Smooth muscle cell (in vitro differentiated cells): ENCODE data around the gene ARSI. TPM values are rescaled to one million over a fixed set of nuclear protein-coding genes. Genes with fewer than 3 reads are reported as not detected.
A peak's percentile ranks its signal among the peaks of the same experiment; 100 is the strongest.

Source experiments
- DNase-seq: peaks from one replicate; lab custom pipeline; 2025; ENCODE audit not compliant: unreplicated experiment; lab: John Stamatoyannopoulos, UW
- H2AFZ ChIP-seq: fragments of 200-600 bp; sonication (generic); 2 replicates; pipeline ENCODE4 v1.6.0; 2016; ENCODE audit warnings: antibody characterized with exemption, low read depth, mild to moderate bottlenecking
- H3F3A ChIP-seq: fragments of 200-600 bp; sonication (generic); 2 replicates; pipeline ENCODE4 v1.6.0; 2017; ENCODE audit warnings: antibody characterized with exemption, low read depth
- H3K27ac ChIP-seq: fragments of 200-600 bp; sonication (generic); 2 replicates; pipeline ENCODE4 v1.5.1; 2016; ENCODE audit warnings: low read depth, mild to moderate bottlenecking
- H3K27me3 ChIP-seq: fragments of 200-600 bp; sonication (generic); 2 replicates; pipeline ENCODE4 v1.6.1; 2016; ENCODE audit warnings: low read depth, mild to moderate bottlenecking
- H3K36me3 ChIP-seq: fragments of 200-600 bp; sonication (generic); 2 replicates; pipeline ENCODE4 v1.5.1; 2016; ENCODE audit warnings: low read depth
- H3K4me1 ChIP-seq: fragments of 200-600 bp; sonication (generic); 2 replicates; pipeline ENCODE4 v1.5.1; 2016; ENCODE audit warnings: low read depth
- H3K4me2 ChIP-seq: fragments of 200-600 bp; sonication (generic); 2 replicates; pipeline ENCODE4 v1.6.0; 2016; ENCODE audit warnings: mild to moderate bottlenecking
- H3K4me3 ChIP-seq: fragments of 200-600 bp; sonication (generic); 2 replicates; pipeline ENCODE4 v1.5.1; 2016; ENCODE audit warnings: mild to moderate bottlenecking
- H3K79me2 ChIP-seq: fragments of 200-600 bp; sonication (generic); 2 replicates; pipeline ENCODE4 v1.6.0; 2016; ENCODE audit warnings: low read depth, mild to moderate bottlenecking
- H3K9ac ChIP-seq: fragments of 200-600 bp; sonication (generic); 2 replicates; pipeline ENCODE4 v1.6.0; 2016; ENCODE audit warnings: low read depth
- H3K9me3 ChIP-seq: fragments of 200-600 bp; sonication (generic); replicated peaks from 2 replicates; pipeline ENCODE4 v1.5.1; 2016; ENCODE audit warnings: low read depth
- H4K20me1 ChIP-seq: fragments of 200-600 bp; sonication (generic); 2 replicates; pipeline ENCODE4 v1.6.0; 2016; ENCODE audit warnings: low read depth
- WGBS: methylation state at CpG from one replicate; pipeline ENCODE4 v1.1.7; 2016; ENCODE audit warnings: low lambda C conversion rate; 5-methylcytosine and 5-hydroxymethylcytosine counted together
- polyA plus RNA-seq: library from polyadenylated mRNA; unstranded; fragments of >200 nt; fragmentation: Nextera tagmentation; extraction: Ambion mirVana; gene quantifications from 2 replicates; pipeline ENCODE4 v1.2.1, GENCODE V29; 2016
- total RNA-seq: library from RNA; depleted of rRNA; stranded (reverse); fragments of >200 nt; gene quantifications from 2 replicates; pipeline ENCODE4 v1.2.3, GENCODE V29; 2014
- TF ChIP-seq, protein P1 (sequence below): fragments of 200-600 bp; sonication (generic); IDR thresholded peaks from 2 replicates; pipeline ENCODE4 v1.5.1; 2017; ENCODE audit warnings: borderline replicate concordance, mild to moderate bottlenecking, antibody characterized with exemption; ENCODE audit not compliant: insufficient read depth, poor library complexity, severe bottlenecking

ARSI gene
- total and polyA plus RNA-seq, 2 experiments from 2014 or later: 68.9 to 87.6 TPM

DNA sequence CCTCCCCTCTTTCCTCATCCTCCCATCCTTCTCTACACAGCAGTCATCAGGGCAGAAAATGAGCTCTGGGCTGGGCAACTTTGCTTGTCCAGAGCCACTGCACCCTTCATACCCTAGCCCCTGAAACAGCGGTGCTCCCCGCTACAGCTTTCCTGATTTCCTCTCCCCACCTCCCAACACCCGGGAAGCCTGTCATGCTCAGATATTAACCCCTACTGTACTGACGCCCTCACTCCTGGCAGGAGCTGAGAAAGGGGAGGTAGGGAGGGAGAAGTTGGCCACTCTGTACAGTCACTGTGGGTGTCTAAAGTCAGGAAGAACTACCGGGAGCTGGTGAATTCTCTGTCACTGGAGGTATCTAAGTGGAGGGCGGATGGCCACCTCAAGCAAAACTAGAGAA is 13.9 kb downstream of the ARSI start:
- no peak for DNase-seq
- peaks cover 20% of the 10 kb centered on the region for H3K4me1 ChIP-seq
- H3K36me3 ChIP-seq: no peaks in the 10 kb centered on the region
- H3K9ac ChIP-seq: no peak overlapping the region
- no peaks in the 10 kb centered on the region for H3K9me3 ChIP-seq
- H3K79me2 ChIP-seq: no peaks in the 10 kb centered on the region
- TF ChIP-seq, protein P1, sequence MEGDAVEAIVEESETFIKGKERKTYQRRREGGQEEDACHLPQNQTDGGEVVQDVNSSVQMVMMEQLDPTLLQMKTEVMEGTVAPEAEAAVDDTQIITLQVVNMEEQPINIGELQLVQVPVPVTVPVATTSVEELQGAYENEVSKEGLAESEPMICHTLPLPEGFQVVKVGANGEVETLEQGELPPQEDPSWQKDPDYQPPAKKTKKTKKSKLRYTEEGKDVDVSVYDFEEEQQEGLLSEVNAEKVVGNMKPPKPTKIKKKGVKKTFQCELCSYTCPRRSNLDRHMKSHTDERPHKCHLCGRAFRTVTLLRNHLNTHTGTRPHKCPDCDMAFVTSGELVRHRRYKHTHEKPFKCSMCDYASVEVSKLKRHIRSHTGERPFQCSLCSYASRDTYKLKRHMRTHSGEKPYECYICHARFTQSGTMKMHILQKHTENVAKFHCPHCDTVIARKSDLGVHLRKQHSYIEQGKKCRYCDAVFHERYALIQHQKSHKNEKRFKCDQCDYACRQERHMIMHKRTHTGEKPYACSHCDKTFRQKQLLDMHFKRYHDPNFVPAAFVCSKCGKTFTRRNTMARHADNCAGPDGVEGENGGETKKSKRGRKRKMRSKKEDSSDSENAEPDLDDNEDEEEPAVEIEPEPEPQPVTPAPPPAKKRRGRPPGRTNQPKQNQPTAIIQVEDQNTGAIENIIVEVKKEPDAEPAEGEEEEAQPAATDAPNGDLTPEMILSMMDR: no peak
- 65% methylated on average over 6 of the region's 6 CpGs for WGBS
- no peak overlapping the region for H3K4me2 ChIP-seq
- H3K27me3 ChIP-seq: no peaks in the 10 kb centered on the region
- no peak overlapping the region for H3K27ac ChIP-seq
- no peak overlapping the region for H3K4me3 ChIP-seq
- H2AFZ ChIP-seq: no peak overlapping the region
- no peaks in the 10 kb centered on the region for H4K20me1 ChIP-seq
- H3F3A ChIP-seq: peaks cover 3% of the 10 kb centered on the region

DNA sequence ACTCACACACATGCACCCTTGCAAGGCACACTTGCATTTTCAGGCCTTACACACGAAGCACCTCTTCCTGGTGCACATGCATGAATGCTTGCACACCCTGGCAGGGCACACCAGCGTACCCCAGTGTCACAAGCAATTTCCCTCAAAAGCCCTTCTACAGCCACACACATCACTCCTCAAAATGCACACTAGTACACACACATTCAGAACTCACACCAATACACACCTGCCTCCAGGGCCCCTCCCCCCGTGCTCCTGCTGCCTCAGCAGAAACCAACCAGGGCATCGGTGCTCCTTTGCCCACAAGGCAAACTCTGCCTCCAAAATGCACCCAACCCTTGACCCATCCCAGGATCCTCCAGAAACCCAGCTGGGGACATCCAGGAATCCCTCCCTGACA is 14.3 kb downstream of the ARSI start:
- Histone ChIP-seq H3K4me2 (no peak overlapping the region), H3K4me1 (peaks cover 18% of the 10 kb centered on the region), H3F3A (peaks cover 3% of the 10 kb centered on the region), H3K27ac (no peak overlapping the region), H3K36me3 (no peaks in the 10 kb centered on the region), H3K9ac (no peak overlapping the region), H3K4me3 (no peak overlapping the region), H3K9me3 (no peaks in the 10 kb centered on the region), H3K27me3 (no peaks in the 10 kb centered on the region), H4K20me1 (no peaks in the 10 kb centered on the region), H2AFZ (no peak overlapping the region), H3K79me2 (no peaks in the 10 kb centered on the region)
- 92% methylated on average over 4 of the region's 4 CpGs for WGBS
- DNase-seq: no peak
- TF ChIP-seq, protein P1: no peak

DNA sequence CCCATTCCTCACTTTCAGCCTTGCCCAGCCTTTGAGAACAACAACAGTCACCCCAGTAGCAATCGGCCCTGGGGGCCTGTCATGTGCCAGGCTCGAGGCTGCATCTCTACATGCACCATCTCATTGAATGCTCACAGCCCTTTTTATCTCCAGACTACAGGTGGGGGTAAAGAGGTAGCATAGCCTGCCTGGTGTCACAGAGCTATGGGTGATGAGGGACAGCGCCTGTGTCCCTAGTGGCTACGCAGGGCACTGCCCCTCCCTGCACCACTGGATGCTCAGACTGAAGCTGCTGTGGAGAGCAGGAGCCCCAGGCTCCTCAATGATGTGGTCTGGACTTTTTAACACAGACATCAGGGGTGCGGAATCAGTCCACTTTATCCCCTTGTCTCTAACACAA is 15.9 kb downstream of the ARSI start:
- Histone ChIP-seq H3K36me3 (no peaks in the 10 kb centered on the region), H3K4me2 (no peak overlapping the region), H3K9ac (no peak overlapping the region), H3F3A (no peaks in the 10 kb centered on the region), H2AFZ (no peak overlapping the region), H3K9me3 (no peaks in the 10 kb centered on the region), H3K79me2 (no peaks in the 10 kb centered on the region), H3K4me3 (no peak overlapping the region), H4K20me1 (no peaks in the 10 kb centered on the region), H3K4me1 (peaks cover 3% of the 10 kb centered on the region), H3K27ac (no peak overlapping the region), H3K27me3 (no peaks in the 10 kb centered on the region)
- no peak for DNase-seq
- 53% methylated on average over 5 of the region's 5 CpGs for WGBS
- TF ChIP-seq, protein P1: peak; percentile 47

DNA sequence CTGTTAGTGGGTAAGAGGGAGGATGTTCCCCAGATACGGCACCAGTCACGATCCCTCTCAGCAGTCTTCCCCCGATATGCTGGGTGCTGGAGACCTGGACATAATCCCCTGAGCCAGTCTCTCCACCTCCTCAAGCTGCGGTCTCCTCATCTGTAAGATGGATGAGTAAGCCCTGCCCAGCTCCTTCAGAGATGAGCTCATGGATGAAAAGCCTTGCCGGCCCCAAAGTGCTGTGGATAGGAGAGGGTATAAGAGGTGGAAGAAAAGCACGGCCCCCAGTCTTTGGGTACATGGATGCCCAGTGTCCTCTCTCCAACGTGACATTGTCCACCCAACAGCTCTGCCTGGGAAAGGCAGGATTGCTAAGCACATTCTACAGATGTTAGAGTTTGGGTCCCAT is 17.6 kb downstream of the ARSI start:
- H3K4me3 ChIP-seq: no peak overlapping the region
- no peak overlapping the region for H3K9ac ChIP-seq
- TF ChIP-seq, protein P1: no peak
- no peaks in the 10 kb centered on the region for H4K20me1 ChIP-seq
- no peak overlapping the region for H2AFZ ChIP-seq
- H3K27me3 ChIP-seq: no peaks in the 10 kb centered on the region
- H3K79me2 ChIP-seq: no peaks in the 10 kb centered on the region
- DNase-seq: no peak
- H3K9me3 ChIP-seq: no peaks in the 10 kb centered on the region
- H3K27ac ChIP-seq: peak overlapping the region; percentile 47
- 37% methylated on average over 7 of the region's 7 CpGs for WGBS
- H3K4me2 ChIP-seq: no peak overlapping the region
- no peaks in the 10 kb centered on the region for H3F3A ChIP-seq
- H3K4me1 ChIP-seq: no peaks in the 10 kb centered on the region
- H3K36me3 ChIP-seq: no peaks in the 10 kb centered on the region
